K562 (cell line): ENCODE data around the gene PPP1R12C. TPM values are rescaled to one million over a fixed set of nuclear protein-coding genes. Genes with fewer than 3 reads are reported as not detected.

Experiments
- BRD4 ChIP-seq: fragments of 200-600 bp; sonication (generic); IDR thresholded peaks from 2 replicates; pipeline ENCODE4 v1.6.1; 2017; ENCODE audit warnings: inconsistent platforms
- CBFA2T2 ChIP-seq: fragments of 450-650 bp; conservative IDR thresholded peaks from 2 replicates; pipeline ENCODE4 v1.6.1; 2017; ENCODE audit warnings: mild to moderate bottlenecking
- CHD4 ChIP-seq: fragments of 200-600 bp; sonication (generic); IDR thresholded peaks from 3 replicates; pipeline ENCODE4 v1.6.1; 2012; ENCODE audit warnings: low read depth, mild to moderate bottlenecking, mixed read lengths, low read length, inconsistent platforms; ENCODE audit not compliant: insufficient read depth, insufficient replicate concordance, poor library complexity, severe bottlenecking
- COPS2 ChIP-seq: fragments of 450-650 bp; conservative IDR thresholded peaks from 2 replicates; pipeline ENCODE4 v1.6.1; 2016; ENCODE audit warnings: mild to moderate bottlenecking, moderate library complexity
- E4F1 ChIP-seq: fragments of 250-450 bp; sonication (Bioruptor Pico); IDR thresholded peaks from 2 replicates; pipeline ENCODE4 v1.5.0; 2021; ENCODE audit warnings: mild to moderate bottlenecking, borderline replicate concordance
- JUND ChIP-seq, 2 experiments: IDR thresholded peaks; 2 replicates in 1 of 2; 3 replicates in 1 of 2; pipeline ENCODE4 v1.6.1; 2011; ENCODE audit warnings: borderline replicate concordance in 2 of 2, low read depth in 2 of 2, low read length in 2 of 2, improper control_type of control experiment in 1 of 2, missing biosample characterization in 1 of 2, missing genetic modification characterization in 1 of 2, missing genetic modification reagents in 1 of 2
- KAT7 ChIP-seq: sonication (generic); formaldehyde crosslinking; IDR thresholded peaks from 2 replicates; pipeline ENCODE4 v1.8.0; 2022; ENCODE audit warnings: missing genetic modification reagents, mild to moderate bottlenecking, borderline replicate concordance
- LCOR ChIP-seq: sonication (generic); formaldehyde crosslinking; IDR thresholded peaks from 2 replicates; pipeline ENCODE4 v1.8.0; 2022; ENCODE audit warnings: mild to moderate bottlenecking, missing genetic modification reagents
- MTF1 ChIP-seq: fragments of 250-450 bp; sonication (Bioruptor Pico); IDR thresholded peaks from 2 replicates; pipeline ENCODE4 v1.9.0; 2021; ENCODE audit warnings: moderate library complexity, mild to moderate bottlenecking, inconsistent platforms, borderline replicate concordance
- NCOA2 ChIP-seq, 2 experiments: fragments of 450-650 bp; IDR thresholded peaks; 2 replicates each; pipeline ENCODE4 v1.6.1; 2018; ENCODE audit warnings: mild to moderate bottlenecking in 2 of 2, moderate library complexity in 1 of 2; ENCODE audit not compliant: partially characterized antibody in 2 of 2
- PHF21A ChIP-seq: fragments of 450-650 bp; IDR thresholded peaks from 2 replicates; pipeline ENCODE4 v1.6.1; 2017; ENCODE audit warnings: low read depth, borderline replicate concordance
- SMC3 ChIP-seq: conservative IDR thresholded peaks from 2 replicates; pipeline ENCODE4 v1.6.1; 2011; ENCODE audit warnings: low read depth, low read length, improper control_type of control experiment; ENCODE audit not compliant: insufficient read depth
- XRCC4 ChIP-seq: IDR thresholded peaks from one replicate; pipeline ENCODE4 v1.6.1; 2011; ENCODE audit not compliant: insufficient read depth, insufficient read length; ENCODE audit errors: extremely low read depth
- ZFP91 ChIP-seq: sonication (generic); formaldehyde crosslinking; IDR thresholded peaks from 2 replicates; pipeline ENCODE4 v1.8.0; 2022; ENCODE audit warnings: mild to moderate bottlenecking, missing genetic modification reagents
- ZNF134 ChIP-seq: fragments of 250-450 bp; sonication (Bioruptor Pico); conservative IDR thresholded peaks from 2 replicates; pipeline ENCODE4 v1.4.0; 2020
- ZNF277 ChIP-seq: fragments of 250-450 bp; sonication (Bioruptor Pico); IDR thresholded peaks from 2 replicates; pipeline ENCODE4 v1.8.0; 2022; ENCODE audit warnings: inconsistent platforms, mild to moderate bottlenecking, moderate library complexity, borderline replicate concordance
- ZNF41 ChIP-seq: fragments of 250-450 bp; sonication (Bioruptor Pico); conservative IDR thresholded peaks from 2 replicates; pipeline ENCODE4 v1.4.0; 2020; ENCODE audit warnings: mild to moderate bottlenecking
- ZNF431 ChIP-seq: sonication (generic); formaldehyde crosslinking; IDR thresholded peaks from 2 replicates; pipeline ENCODE4 v1.8.0; 2022; ENCODE audit warnings: mild to moderate bottlenecking, missing genetic modification reagents
- ZNF512 ChIP-seq: IDR thresholded peaks from 2 replicates; pipeline ENCODE4 v1.6.1; 2016; ENCODE audit warnings: missing genetic modification characterization, missing compliant biosample characterization
- ZNF695 ChIP-seq: fragments of 450-650 bp; formaldehyde crosslinking; IDR thresholded peaks from 2 replicates; pipeline ENCODE4 v1.4.0; 2020; ENCODE audit warnings: mild to moderate bottlenecking, moderate library complexity
- polyA plus RNA-seq, 8 experiments: library from polyadenylated mRNA; depleted of rRNA in 4 of 8; stranded (reverse) in 5 of 8; unstranded in 3 of 8; fragments of >200 nt; fragmentation: Nextera tagmentation in 2 of 8; fragmentation: Illumina TruSeq in 1 of 8; extraction: Ambion mirVana in 2 of 8; extraction: Trizol in 1 of 8; gene quantifications; 2 replicates each; pipeline versions ENCODE4 v1.2.1 to v1.2.3, GENCODE V29; 2011 to 2014; ENCODE audit warnings: inconsistent platforms in 1 of 8, missing spikeins in 1 of 8
- total RNA-seq, 7 experiments: library from RNA; depleted of rRNA in 6 of 7; stranded (reverse); fragments of >200 nt in 6 of 7; fragmentation: Illumina TruSeq in 2 of 7; extraction: Trizol in 2 of 7; gene quantifications; 2 replicates each; pipeline versions ENCODE4 v1.2.1 to v1.2.3, GENCODE V29; 2011 to 2021; ENCODE audit warnings: low replicate concordance in 1 of 7

PPP1R12C gene
- total and polyA plus RNA-seq, 9 of the 15 experiments (the other 6 are each of a cell fraction or from before 2014, with no cell fraction given), result 1.8 to 136 (median 33.7) TPM

- TF ChIP-seq ZFP91 (CRISPR knock-in tag) (no peak), NCOA2 (IDR thresholded peaks at IDR 0.05; ENCODE audit: partially characterized antibody in 2 of 2) (no peak), CHD4 (no peak), ZNF695 (CRISPR knock-in tag) (no peak), XRCC4 (no peak), KAT7 (CRISPR knock-in tag) (no peak), ZNF512 (tag) (no peak), ZNF431 (no peak), E4F1 (CRISPR knock-in tag) (no peak), JUND (IDR thresholded peaks at IDR 0.05; ENCODE audit: borderline replicate concordance, low read depth, low read length) (peak; percentile 100), JUND (tag; IDR thresholded peaks at IDR 0.05; ENCODE audit: borderline replicate concordance, low read depth, low read length) (peak; percentile 97; the same call in 2 of the 3 replicates), PHF21A (no peak), MTF1 (no peak), ZNF41 (CRISPR knock-in tag) (no peak), CBFA2T2 (peak; percentile 84), COPS2 (no peak), SMC3 (no peak), LCOR (CRISPR knock-in tag) (peak; percentile 72; the same call in 1 of the 2 replicates), BRD4 (no peak), ZNF134 (CRISPR knock-in tag) (no peak), ZNF277 (no peak)
Observed at GRCh38 chr19:55158848-55159749, 41.7 kb upstream of the PPP1R12C start (continued).
